T1000 (cell line): ENCODE data around the gene DAAM1.

Experiments used
- DNase-seq: peaks from one replicate; lab custom pipeline; 2025; ENCODE audit warnings: mixed read lengths; lab: John Stamatoyannopoulos, UW

The DAAM1 gene

GRCh38 chr14:59221568-59221967, 33.1 kb downstream of the DAAM1 start:
- no peak for DNase-seq

- no peak for DNase-seq
Observed at GRCh38 chr14:59224341-59224740, 35.9 kb downstream of the DAAM1 start.

- no peak for DNase-seq
Observed at GRCh38 chr14:59225281-59225680, 36.8 kb downstream of the DAAM1 start.

GRCh38 chr14:59228421-59228820, 40.0 kb downstream of the DAAM1 start:
- no peak for DNase-seq

- DNase-seq: no peak
Observed at GRCh38 chr14:59229653-59230406, 41.4 kb downstream of the DAAM1 start.

- no peak for DNase-seq
Observed at GRCh38 chr14:59236195-59236594, 47.7 kb downstream of the DAAM1 start.

- DNase-seq: no peak
Observed at GRCh38 chr14:59238216-59238615, 49.7 kb downstream of the DAAM1 start.

- no peak for DNase-seq
Observed at GRCh38 chr14:59239022-59239421, 50.6 kb downstream of the DAAM1 start.

- no peak for DNase-seq
Observed at GRCh38 chr14:59240356-59240755, 51.9 kb downstream of the DAAM1 start.

- DNase-seq: no peak
Observed at GRCh38 chr14:59241121-59241520, 52.7 kb downstream of the DAAM1 start.

GRCh38 chr14:59243174-59243573, 54.7 kb downstream of the DAAM1 start:
- no peak for DNase-seq

- DNase-seq: no peak
Observed at GRCh38 chr14:59244581-59244980, 56.1 kb downstream of the DAAM1 start.

GRCh38 chr14:59245809-59246295, 57.4 kb downstream of the DAAM1 start:
- DNase-seq: no peak

GRCh38 chr14:59246566-59246965, 58.1 kb downstream of the DAAM1 start:
- no peak for DNase-seq

- no peak for DNase-seq
Observed at GRCh38 chr14:59247801-59248584, 59.5 kb downstream of the DAAM1 start.

- no peak for DNase-seq
Observed at GRCh38 chr14:59249029-59249428, 60.6 kb downstream of the DAAM1 start.

GRCh38 chr14:59251811-59252771, 63.6 kb downstream of the DAAM1 start:
- no peak for DNase-seq

- DNase-seq: no peak
Observed at GRCh38 chr14:59252772-59253500, 64.5 kb downstream of the DAAM1 start.

- no peak for DNase-seq
Observed at GRCh38 chr14:59253527-59253926, 65.1 kb downstream of the DAAM1 start.

- peak; percentile 30 for DNase-seq
Observed at GRCh38 chr14:59254146-59254910, 65.9 kb downstream of the DAAM1 start.
